SW480 (cell line): ENCODE data around the gene RMC1.
A peak's percentile ranks its signal among the peaks of the same experiment; 100 is the strongest.
"Not testable (repeated sequence)": the region's sequence is repeated elsewhere in the genome, so short reads cannot be mapped to it uniquely, and the experiment has no call there.

Experiments used
- DNase-seq: peaks from one replicate; pipeline ENCODE4 v3.0.0-alpha.2; 2016; ENCODE audit warnings: low spot score

The RMC1 gene

GRCh38 chr18:23563377-23564043 lies 60.2 kb downstream of the RMC1 start:
- DNase-seq = peak; percentile 60

GRCh38 chr18:23565916-23566547 lies 62.7 kb downstream of the RMC1 start:
- DNase-seq = no peak

DNA sequence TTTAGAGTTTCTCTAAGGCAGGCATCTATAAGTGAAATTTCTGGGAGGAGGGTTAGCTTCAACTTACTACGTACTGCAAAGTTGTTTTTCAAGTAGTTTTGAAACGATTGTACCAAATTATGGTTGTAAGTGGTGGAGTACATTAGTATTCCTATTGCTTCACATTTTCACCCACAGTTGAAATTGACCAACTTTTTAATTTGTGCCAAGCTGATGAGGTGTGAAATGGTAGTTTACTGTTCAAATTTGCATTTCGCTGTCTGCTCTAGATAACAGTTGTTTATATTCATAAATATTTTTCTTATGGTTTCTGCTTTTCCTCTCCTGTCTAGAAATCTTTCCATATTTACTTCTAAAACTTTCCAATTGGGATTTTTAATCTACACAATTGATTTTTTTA lies 64.4 kb downstream of the RMC1 start:
- DNase-seq = no peak

DNA sequence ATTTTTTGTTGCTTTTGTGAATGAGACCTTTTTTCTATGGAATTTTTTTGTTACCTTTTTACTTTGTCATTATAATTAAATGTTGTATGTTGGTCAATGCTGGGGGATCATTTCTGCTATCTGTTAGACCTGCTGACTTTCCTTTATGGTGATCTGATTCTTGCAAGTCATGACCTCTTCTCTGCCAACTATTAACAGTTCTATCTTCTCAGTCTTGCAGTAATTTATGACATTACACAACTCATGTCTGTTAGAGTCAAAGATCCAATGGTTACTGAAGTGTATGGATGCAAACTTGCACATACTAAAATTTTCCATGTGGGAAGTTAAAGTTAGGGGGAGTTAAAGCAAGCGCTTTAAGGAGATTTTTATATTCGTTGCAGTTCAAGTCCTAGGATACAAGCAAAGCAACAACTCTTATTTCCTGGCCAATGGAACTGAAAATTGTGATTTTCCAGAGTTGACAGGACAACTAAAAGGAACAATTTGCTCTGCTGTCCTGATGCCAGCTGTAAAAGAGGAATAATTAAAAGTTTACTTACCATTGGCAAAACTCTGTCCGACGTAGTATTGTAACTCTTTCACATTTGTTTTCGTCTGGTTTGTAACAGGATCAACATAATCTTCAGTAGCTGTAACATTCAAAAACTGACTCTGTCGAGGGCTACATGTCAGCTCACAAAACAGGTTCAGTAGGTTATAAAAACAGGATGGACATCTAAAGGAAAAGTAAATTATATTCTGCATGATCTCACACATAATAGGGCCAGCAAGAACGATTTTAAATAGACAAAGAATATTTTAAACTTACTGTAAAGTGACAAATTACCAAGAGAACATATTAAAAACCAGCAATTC lies 65.2 kb downstream of the RMC1 start:
- DNase-seq = no peak

GRCh38 chr18:23569299-23570063 lies 66.2 kb downstream of the RMC1 start:
- DNase-seq = no peak

DNA sequence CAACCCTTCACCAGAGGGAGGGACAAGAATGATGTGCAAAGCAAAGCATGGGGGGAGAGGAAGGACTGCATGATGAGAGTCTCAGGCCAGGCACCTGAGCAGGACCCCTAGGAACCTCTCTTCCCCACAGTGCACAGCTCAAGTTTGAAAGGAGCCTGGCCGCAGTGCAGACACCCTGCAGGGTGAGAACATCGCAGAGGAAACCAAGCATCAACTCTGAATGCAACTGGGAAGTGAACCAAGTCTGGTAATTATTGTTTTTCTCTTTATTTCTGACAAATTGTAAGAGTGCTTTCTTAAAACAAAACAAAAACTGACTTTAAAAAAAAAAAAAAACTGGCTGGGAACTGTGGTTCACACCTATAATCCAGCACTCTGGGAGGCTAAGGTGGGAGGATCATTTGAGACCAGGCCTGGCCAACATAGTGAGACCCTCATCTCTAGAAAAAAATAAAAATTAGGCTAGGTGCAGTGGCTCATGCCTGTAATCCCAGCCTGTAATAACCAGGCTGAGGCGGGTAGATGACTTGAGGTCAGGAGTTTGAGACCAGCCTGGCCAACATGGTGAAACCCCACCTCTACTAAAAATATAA lies 67.7 kb downstream of the RMC1 start:
- no peak for DNase-seq

- no peak for DNase-seq
These were observed 68.7 kb downstream of the RMC1 start for GRCh38 chr18:23572012-23572411.

GRCh38 chr18:23572570-23572969 lies 69.3 kb downstream of the RMC1 start:
- no peak for DNase-seq

- DNase-seq = no peak
These were observed 69.7 kb downstream of the RMC1 start for GRCh38 chr18:23573020-23573419.

DNA sequence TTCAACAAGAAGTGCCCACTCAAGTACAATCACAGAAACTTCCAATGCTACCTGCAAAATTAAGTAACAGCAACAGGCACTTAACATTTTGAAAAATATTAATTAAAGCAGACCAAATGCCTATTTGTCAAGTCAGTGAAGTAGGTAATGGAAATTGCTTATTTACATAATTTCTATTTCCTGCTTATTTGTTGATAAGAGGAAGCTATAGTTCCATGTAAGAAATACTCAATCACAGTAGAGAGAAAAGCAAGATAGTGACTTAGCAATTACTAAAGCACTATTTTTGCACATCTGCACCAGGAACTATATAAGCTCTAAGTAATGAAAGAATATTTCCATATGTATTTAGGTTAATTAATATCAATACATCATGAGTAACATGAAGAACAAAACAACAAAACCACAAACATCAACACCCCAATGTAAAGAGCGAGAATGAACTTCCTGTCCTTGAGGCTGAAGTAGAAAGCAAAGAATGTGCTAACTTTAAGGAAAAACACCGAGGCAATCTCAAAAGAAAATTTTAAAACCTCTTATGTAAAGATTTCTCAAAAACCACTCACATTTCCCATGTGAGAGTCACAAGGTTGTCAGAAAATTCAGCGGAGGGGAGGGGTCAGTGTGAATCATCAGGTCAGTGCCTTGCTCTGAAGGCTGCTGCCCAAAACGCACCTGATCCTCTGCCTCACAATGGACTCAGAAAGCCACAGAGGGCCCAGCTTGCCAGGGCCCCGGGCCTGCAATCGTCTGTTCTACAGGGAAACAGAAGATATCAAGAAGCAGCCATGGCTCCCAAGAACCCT lies 70.5 kb downstream of the RMC1 start:
- DNase-seq = peak; percentile 24

DNA sequence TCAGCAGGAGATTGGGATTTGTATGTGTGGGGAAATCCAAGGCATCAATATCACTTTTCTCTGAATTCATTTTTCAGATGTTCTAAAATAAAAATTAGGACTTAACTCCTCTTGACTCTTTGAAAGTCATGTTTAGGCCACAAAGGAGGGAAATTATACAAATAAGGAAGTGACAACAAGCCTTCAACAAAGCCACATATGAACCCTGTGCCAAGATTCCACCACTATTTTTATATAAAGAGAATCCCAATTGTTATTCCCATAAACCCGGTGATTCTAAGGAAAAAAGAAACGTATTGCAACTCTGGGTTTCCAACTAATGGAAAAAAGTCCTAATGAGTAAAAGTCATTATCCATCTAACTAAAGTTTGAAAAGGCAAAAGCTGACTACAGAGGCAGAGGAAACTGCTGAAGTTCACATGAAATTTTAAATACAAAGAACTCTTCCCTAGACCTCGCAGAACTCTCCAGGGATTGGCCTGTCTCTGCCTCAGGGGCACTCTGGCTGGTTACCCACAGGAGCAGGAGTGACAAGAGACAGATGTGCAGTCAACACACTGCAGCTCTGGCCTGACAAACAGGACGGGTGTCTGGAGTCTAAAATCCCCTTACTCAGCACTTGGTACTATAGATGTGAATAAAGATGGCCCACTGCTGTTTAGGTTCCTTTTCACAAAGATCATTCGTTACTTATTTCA lies 71.4 kb downstream of the RMC1 start:
- no peak for DNase-seq

DNA sequence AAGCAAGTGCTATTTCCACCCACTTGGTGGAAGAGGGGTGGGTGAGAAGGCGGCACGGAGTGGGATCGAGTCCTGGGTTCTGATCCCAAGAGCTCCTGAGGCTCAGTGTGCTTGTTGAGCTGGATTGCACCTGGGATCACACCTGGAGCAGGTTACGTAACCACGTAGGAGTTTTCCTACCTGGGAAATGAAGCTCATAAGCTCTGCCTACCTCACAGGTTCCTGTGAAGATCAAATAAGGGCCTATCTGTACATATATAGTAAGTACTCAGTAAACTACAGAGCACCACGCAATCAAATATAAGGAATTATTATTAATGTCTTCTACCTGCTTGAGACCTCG lies 72.0 kb downstream of the RMC1 start:
- no peak for DNase-seq

DNA sequence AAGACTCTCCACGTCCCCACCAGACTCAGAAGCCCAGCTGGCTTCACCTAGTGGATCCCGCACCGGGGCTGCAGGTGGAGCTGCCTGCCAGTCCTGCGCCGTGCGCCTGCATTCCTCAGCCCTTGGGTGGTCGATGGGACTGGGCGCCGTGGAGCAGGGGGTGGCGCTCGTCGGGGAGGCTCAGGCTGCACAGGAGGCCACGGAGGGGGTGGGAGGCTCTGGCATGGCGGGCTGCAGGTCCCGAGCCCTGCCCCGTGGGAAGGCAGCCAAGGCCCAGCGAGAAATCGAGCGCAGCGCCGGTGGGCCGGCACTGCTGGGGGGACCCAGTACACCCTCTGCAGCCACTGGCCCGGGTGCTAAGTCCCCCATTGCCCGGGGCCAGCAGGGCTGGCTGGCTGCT lies 74.2 kb downstream of the RMC1 start:
- DNase-seq = not testable (repeated sequence)

DNA sequence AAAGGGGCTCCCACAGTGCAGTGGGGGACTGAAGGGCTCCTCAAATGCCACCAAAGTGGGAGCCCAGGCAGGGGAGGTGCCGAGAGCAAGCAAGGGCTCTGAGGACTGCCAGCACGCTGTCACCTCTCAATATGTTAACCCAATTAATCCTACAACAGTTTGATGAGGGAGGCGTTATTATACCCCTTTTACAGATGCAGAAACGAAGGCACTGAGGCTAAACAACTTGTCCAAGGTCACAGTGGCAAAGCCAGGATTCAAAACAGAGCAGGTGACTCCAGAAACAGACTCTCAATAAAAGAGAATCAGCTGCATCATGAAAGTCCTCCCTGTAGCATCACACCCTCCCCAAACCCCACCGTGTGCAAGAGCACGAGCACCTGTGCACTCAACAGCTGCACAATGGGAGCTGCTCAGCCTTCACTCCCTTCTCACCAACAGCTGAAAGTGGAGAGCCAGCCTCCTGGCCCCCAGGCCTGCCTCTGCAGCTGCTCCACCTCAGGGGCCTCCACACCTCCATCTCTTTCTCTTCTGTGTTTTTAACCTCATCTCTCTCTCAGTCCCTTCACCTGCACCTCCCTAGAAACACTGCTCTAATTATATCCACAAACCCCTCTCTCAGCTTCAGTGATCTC lies 74.9 kb downstream of the RMC1 start:
- DNase-seq = no peak

DNA sequence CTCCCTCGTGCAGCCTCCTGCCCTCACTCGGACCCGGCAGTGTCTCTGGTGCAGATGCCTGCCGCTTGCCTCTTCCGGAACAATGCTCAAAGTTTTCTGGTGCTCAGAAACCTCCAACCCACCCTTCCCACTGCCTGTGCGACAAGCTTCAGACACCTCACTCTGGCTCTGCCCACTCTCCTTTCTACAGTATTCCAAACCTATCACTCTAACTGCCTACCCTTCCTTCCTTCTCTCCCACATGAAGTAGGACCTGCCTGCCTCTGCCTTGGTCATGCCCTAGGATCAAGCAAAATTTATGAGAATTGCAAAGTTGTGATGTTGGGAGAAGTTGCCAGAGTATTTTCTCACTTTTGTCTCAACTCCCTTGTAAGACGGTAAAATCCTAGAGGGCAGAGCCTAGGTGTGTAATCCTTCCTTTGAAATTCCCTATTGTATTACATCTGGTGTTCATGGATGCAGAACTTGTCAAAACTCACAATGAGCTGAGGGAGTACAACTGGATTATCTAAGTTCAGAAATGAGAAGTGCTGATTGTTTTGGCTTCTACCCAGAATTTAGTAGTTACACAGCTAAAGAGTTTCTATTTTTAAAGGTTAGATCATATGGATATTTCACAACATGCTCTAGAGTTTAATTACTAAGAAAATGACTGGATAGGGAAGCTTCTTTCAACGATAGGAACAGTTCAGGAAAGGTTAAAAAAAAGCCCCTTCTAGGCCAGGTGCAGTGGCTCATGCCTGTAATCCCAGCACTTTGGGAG lies 75.8 kb downstream of the RMC1 start:
- DNase-seq = no peak

- DNase-seq = no peak
These were observed 77.5 kb downstream of the RMC1 start for GRCh38 chr18:23580677-23581367.
